NT2/D1 (cell line): Measurements from ENCODE around the gene LIMK1.

Experiments used
- DNase-seq: peaks from one replicate; pipeline ENCODE4 v3.0.0-alpha.2; 2011; ENCODE audit warnings: low read depth, low spot score
- H3K27me3 ChIP-seq: 2 replicates; pipeline ENCODE4 v1.6.0; 2011; ENCODE audit warnings: mild to moderate bottlenecking; ENCODE audit not compliant: insufficient read length, insufficient read depth
- H3K36me3 ChIP-seq: 2 replicates; pipeline ENCODE4 v1.6.1; 2011; ENCODE audit warnings: mild to moderate bottlenecking, low read length, mixed read lengths; ENCODE audit not compliant: insufficient read depth, insufficient read length
- H3K4me1 ChIP-seq: 2 replicates; pipeline ENCODE4 v1.5.1; 2011; ENCODE audit not compliant: insufficient read depth, insufficient read length
- H3K4me3 ChIP-seq: 2 replicates; pipeline ENCODE4 v1.5.1; 2011; ENCODE audit warnings: low read depth; ENCODE audit not compliant: insufficient read length
- H3K9ac ChIP-seq: 2 replicates; pipeline ENCODE4 v1.6.0; 2011; ENCODE audit warnings: low read depth; ENCODE audit not compliant: insufficient read length
- H3K9me3 ChIP-seq: 2 replicates; pipeline ENCODE4 v1.5.1; 2011; ENCODE audit warnings: mild to moderate bottlenecking, low read length; ENCODE audit not compliant: insufficient read depth
- SUZ12 ChIP-seq: IDR thresholded peaks from 2 replicates; pipeline ENCODE4 v1.6.1; 2011; ENCODE audit not compliant: insufficient read length, insufficient read depth; ENCODE audit errors: extremely low read depth
- YY1 ChIP-seq: IDR thresholded peaks from 2 replicates; pipeline ENCODE4 v1.6.1; 2011; ENCODE audit not compliant: insufficient read length, insufficient read depth
- ZNF274 ChIP-seq: IDR thresholded peaks from 2 replicates; pipeline ENCODE4 v1.6.1; 2011; ENCODE audit warnings: mild to moderate bottlenecking, low read depth, low read length

LIMK1 gene

GRCh38 chr7:74071121-74071520 is 12.5 kb upstream of the LIMK1 start:
- DNase-seq, result no peak
- no peaks in the 10 kb centered on the region for H3K36me3 ChIP-seq
- H3K4me1 ChIP-seq, result no peaks in the 10 kb centered on the region
- no peak for TF ChIP-seq SUZ12
- no peak for TF ChIP-seq YY1
- no peak for TF ChIP-seq ZNF274
- no peak overlapping the region for H3K9ac ChIP-seq
- H3K9me3 ChIP-seq, result no peaks in the 10 kb centered on the region
- H3K27me3 ChIP-seq, result no peaks in the 10 kb centered on the region
- H3K4me3 ChIP-seq, result no peak overlapping the region

- Histone ChIP-seq H3K4me3 (no peak overlapping the region), H3K27me3 (no peaks in the 10 kb centered on the region), H3K36me3 (no peaks in the 10 kb centered on the region), H3K4me1 (no peaks in the 10 kb centered on the region), H3K9ac (no peak overlapping the region), H3K9me3 (no peaks in the 10 kb centered on the region)
- DNase-seq, result no peak
- TF ChIP-seq ZNF274 (no peak), SUZ12 (no peak), YY1 (no peak)
Observed at GRCh38 chr7:74074770-74075169, 8.8 kb upstream of the LIMK1 start.

- no peaks in the 10 kb centered on the region for H3K9me3 ChIP-seq
- no peak overlapping the region for H3K4me3 ChIP-seq
- no peak overlapping the region for H3K9ac ChIP-seq
- TF ChIP-seq ZNF274 (no peak), SUZ12 (no peak), YY1 (no peak)
- peaks cover 2% of the 10 kb centered on the region for H3K4me1 ChIP-seq
- H3K36me3 ChIP-seq, result no peaks in the 10 kb centered on the region
- no peak for DNase-seq
- H3K27me3 ChIP-seq, result no peaks in the 10 kb centered on the region
Observed at GRCh38 chr7:74078461-74078860, 5.1 kb upstream of the LIMK1 start.

GRCh38 chr7:74082770-74083116 is 861 bp upstream of the LIMK1 start:
- Histone ChIP-seq H3K9me3 (no peaks in the 10 kb centered on the region), H3K4me3 (peak overlapping the region; percentile 40), H3K4me1 (peaks cover 11% of the 10 kb centered on the region), H3K36me3 (peaks cover 12% of the 10 kb centered on the region), H3K27me3 (no peaks in the 10 kb centered on the region), H3K9ac (peak overlapping the region; percentile 79)
- no peak for DNase-seq
- TF ChIP-seq YY1 (no peak), SUZ12 (no peak), ZNF274 (no peak)

- no peak for DNase-seq
- H3K36me3 ChIP-seq, result peaks cover 23% of the 10 kb centered on the region
- no peaks in the 10 kb centered on the region for H3K27me3 ChIP-seq
- H3K4me1 ChIP-seq, result peaks cover 11% of the 10 kb centered on the region
- H3K9ac ChIP-seq, result peak overlapping the region; percentile 85
- no peak for TF ChIP-seq YY1
- TF ChIP-seq ZNF274, result no peak
- no peak for TF ChIP-seq SUZ12
- H3K9me3 ChIP-seq, result no peaks in the 10 kb centered on the region
- peak overlapping the region; percentile 56 for H3K4me3 ChIP-seq
Observed at GRCh38 chr7:74083928-74084721, 521 bp downstream of the LIMK1 start.

DNA sequence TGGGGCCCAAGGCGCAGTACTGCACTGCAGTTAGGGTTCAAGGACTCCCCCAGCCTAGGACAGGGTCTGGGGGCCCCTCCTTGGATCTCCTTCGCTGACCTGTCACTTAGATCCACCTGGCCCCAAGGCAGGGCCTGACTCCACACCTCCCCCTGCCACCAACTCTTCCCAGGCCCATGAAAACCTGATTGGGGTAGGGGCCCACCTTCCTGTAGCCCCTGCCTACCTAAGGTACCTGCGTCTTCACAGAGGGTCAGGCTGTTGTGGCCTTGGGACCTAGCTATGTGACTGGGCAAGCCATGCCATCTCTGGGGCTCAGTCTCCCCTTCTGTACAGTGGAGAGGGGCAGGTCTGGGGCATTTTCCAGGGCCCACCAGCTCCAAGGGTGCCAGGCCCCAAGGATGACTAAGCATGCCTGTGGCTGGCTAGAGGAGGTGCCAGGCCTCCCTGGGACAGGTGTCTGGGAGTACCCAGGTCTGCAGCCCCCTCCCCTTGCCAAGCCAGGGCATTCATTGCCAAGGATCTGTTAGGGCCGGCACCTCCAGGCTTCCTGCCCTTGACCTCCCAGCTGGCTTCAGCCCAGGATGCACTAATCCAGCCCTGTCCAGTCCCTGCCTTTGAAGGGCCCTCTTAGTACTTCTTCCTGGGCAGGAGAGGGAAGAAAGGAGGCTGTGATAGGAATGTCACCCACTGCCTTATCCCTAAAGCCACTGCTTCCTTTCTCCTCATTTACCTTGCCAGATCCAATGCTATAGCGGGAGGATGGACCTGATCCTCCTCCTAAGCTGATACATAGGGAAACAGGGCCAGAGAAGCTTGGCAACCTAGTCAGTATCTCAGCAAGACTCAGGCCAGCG is 1.3 kb downstream of the LIMK1 start:
- Histone ChIP-seq H3K27me3 (no peaks in the 10 kb centered on the region), H3K9me3 (no peaks in the 10 kb centered on the region), H3K4me1 (peaks cover 11% of the 10 kb centered on the region), H3K9ac (peak overlapping the region; percentile 85), H3K36me3 (peaks cover 31% of the 10 kb centered on the region), H3K4me3 (peak overlapping the region; percentile 56)
- TF ChIP-seq YY1 (no peak), SUZ12 (no peak), ZNF274 (no peak)
- no peak for DNase-seq

GRCh38 chr7:74087791-74088453 is 4.3 kb downstream of the LIMK1 start:
- Histone ChIP-seq H3K4me3 (no peak overlapping the region), H3K9me3 (no peaks in the 10 kb centered on the region), H3K4me1 (peaks cover 18% of the 10 kb centered on the region), H3K27me3 (no peaks in the 10 kb centered on the region), H3K36me3 (peaks cover 45% of the 10 kb centered on the region), H3K9ac (no peak overlapping the region)
- no peak for TF ChIP-seq SUZ12
- no peak for TF ChIP-seq YY1
- DNase-seq, result no peak
